Lower leg skin (tissue), 3 donors: ENCODE data around the gene SWT1.

Experiments used
- POLR2A ChIP-seq, 2 donors: fragments of 450-650 bp; IDR thresholded peaks; one replicate each; pipeline ENCODE4 v1.6.1; 2016 to 2017; ENCODE audit warnings: antibody characterized with exemption in 2 of 2, mild to moderate bottlenecking in 1 of 2, moderate library complexity in 1 of 2
- TF ChIP-seq, protein P1 (sequence below), 3 donors: fragments of 450-650 bp; IDR thresholded peaks; one replicate each; pipeline ENCODE4 v1.5.1; 2016; ENCODE audit warnings: antibody characterized with exemption in 3 of 3, mild to moderate bottlenecking in 3 of 3, moderate library complexity in 2 of 3

DNA sequence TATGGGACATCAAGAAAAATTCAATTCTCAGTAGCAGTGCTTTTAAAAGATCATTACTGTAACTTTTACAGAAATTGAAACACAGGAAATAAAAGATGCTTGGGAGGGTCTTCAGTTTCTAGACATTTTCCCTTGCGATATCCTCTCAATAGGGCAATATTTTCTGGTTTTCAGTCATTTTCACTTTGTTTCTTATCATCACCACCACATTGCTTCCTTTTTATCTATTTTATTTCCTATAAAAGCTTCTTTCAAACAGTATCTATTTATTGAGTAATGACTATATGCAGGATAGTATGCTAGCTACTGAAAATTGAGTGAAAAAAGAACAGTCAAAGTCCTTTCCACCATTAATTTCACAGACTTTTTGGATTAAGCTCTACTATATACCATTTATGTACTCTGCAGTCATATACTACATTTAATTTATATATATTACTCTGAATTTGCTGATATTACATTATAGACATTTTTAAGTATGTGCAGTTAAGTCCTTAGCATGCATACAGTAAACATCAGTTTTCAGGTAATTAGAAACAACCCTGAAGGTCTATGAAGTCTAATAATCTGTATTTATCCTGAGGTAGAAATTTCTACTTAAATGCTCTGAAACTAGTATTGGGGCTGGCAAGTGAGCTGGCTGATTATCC, 18.9 kb upstream of the SWT1 start:
- TF ChIP-seq, protein P1, sequence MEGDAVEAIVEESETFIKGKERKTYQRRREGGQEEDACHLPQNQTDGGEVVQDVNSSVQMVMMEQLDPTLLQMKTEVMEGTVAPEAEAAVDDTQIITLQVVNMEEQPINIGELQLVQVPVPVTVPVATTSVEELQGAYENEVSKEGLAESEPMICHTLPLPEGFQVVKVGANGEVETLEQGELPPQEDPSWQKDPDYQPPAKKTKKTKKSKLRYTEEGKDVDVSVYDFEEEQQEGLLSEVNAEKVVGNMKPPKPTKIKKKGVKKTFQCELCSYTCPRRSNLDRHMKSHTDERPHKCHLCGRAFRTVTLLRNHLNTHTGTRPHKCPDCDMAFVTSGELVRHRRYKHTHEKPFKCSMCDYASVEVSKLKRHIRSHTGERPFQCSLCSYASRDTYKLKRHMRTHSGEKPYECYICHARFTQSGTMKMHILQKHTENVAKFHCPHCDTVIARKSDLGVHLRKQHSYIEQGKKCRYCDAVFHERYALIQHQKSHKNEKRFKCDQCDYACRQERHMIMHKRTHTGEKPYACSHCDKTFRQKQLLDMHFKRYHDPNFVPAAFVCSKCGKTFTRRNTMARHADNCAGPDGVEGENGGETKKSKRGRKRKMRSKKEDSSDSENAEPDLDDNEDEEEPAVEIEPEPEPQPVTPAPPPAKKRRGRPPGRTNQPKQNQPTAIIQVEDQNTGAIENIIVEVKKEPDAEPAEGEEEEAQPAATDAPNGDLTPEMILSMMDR (IDR thresholded peaks at IDR 0.05): no peak
- TF ChIP-seq POLR2A (IDR thresholded peaks at IDR 0.05): no peak
